CD4-positive, alpha-beta T cell treated with Interleukin-15 for 4 hours (primary cell): ENCODE data around the gene RABGAP1L.
"Not testable (repeated sequence)": the region's sequence is repeated elsewhere in the genome, so short reads cannot be mapped to it uniquely, and the experiment has no call there.

Source experiments
- DNase-seq: peaks from one replicate; pipeline ENCODE4 v3.0.0-alpha.2; 2020; ENCODE audit warnings: low spot score

RABGAP1L gene

GRCh38 chr1:175042650-175043049 is 883.3 kb downstream of the RABGAP1L start:
- no peak for DNase-seq

- DNase-seq: no peak
Measured at GRCh38 chr1:175043824-175044223, 884.5 kb downstream of the RABGAP1L start.

GRCh38 chr1:175044591-175044990 is 885.3 kb downstream of the RABGAP1L start:
- not testable (repeated sequence) for DNase-seq
